ENCODE measurements around the gene F13A1.

DNA sequence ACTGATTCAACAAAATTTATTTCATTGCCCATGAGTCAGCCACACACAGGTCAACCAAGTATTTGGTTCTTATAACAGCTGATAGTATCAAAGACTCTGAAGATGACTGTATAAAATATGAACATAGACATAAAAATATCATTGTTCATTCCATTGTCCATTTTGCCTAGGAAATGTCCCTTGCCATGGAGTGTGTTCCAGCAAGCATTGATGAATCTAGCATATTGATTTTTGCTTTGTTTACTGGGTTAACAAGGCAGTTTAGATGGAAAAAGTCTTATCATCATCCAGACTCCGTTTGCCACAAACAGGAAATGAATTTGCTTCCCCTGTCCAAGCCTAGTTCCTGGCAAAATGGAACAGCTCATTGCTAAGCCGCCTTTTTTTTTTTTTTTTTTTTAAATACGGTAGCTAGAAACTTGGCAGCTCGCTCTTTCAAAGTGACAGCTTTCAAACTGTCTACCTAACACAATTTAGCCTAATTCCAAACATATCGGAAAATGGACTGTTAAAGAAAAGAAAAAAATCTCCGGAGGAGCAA, 7.5 kb downstream of the F13A1 start:
- TF ChIP-seq, protein P1, sequence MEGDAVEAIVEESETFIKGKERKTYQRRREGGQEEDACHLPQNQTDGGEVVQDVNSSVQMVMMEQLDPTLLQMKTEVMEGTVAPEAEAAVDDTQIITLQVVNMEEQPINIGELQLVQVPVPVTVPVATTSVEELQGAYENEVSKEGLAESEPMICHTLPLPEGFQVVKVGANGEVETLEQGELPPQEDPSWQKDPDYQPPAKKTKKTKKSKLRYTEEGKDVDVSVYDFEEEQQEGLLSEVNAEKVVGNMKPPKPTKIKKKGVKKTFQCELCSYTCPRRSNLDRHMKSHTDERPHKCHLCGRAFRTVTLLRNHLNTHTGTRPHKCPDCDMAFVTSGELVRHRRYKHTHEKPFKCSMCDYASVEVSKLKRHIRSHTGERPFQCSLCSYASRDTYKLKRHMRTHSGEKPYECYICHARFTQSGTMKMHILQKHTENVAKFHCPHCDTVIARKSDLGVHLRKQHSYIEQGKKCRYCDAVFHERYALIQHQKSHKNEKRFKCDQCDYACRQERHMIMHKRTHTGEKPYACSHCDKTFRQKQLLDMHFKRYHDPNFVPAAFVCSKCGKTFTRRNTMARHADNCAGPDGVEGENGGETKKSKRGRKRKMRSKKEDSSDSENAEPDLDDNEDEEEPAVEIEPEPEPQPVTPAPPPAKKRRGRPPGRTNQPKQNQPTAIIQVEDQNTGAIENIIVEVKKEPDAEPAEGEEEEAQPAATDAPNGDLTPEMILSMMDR (IDR thresholded peaks at IDR 0.05), result no peak
- TF ChIP-seq EP300 (IDR thresholded peaks at IDR 0.05) (no peak), POLR2A (IDR thresholded peaks at IDR 0.05) (no peak)
